Left ventricle myocardium inferior (tissue), 1 donor: ENCODE measurements around the gene CDC42EP3. TPM values are rescaled to one million over a fixed set of nuclear protein-coding genes. Genes with fewer than 3 reads are reported as not detected.

Experiments
- DNase-seq: peaks from one replicate; pipeline ENCODE4 v3.0.0-alpha.2; 2020
- H3K27ac ChIP-seq: fragments of 200-600 bp; replicated peaks from 2 replicates; pipeline ENCODE4 v1.8.0; 2021
- H3K27me3 ChIP-seq: fragments of 200-600 bp; 2 replicates; pipeline ENCODE4 v1.8.0; 2021; ENCODE audit warnings: low read depth
- H3K36me3 ChIP-seq: fragments of 200-600 bp; 2 replicates; pipeline ENCODE4 v1.8.0; 2021
- H3K4me1 ChIP-seq: fragments of 200-600 bp; 2 replicates; pipeline ENCODE4 v1.8.0; 2021
- H3K4me3 ChIP-seq: fragments of 200-600 bp; 2 replicates; pipeline ENCODE4 v1.8.0; 2021; ENCODE audit warnings: mild to moderate bottlenecking, moderate library complexity
- H3K9me3 ChIP-seq: fragments of 200-600 bp; replicated peaks from 2 replicates; pipeline ENCODE4 v1.8.0; 2021
- intact Hi-C: fragments of 100-400 bp; cut with micrococcal nuclease; formaldehyde crosslinking; loops from one replicate; pipeline ENCODE4 v1.11.0; 2022
- total RNA-seq: library from RNA; stranded (reverse); fragmentation: NEBNext Ultra II Directional; extraction: Animal tissue kit (Norgen Biotek cat#: 25700); gene quantifications from one replicate; pipeline ENCODE4 v1.2.1, GENCODE V29; 2021
- TF ChIP-seq, protein P1 (sequence below): fragments of 200-600 bp; IDR thresholded peaks from 2 replicates; pipeline ENCODE4 v1.8.0; 2021; ENCODE audit warnings: antibody characterized with exemption, mild to moderate bottlenecking, borderline replicate concordance
- donor health status: DM: no; HTN: yes; CAD: no; lungs with severe emphysema.

Gene CDC42EP3
- total RNA-seq, 1 donor from 2014 or later, result 81.9 TPM

DNA sequence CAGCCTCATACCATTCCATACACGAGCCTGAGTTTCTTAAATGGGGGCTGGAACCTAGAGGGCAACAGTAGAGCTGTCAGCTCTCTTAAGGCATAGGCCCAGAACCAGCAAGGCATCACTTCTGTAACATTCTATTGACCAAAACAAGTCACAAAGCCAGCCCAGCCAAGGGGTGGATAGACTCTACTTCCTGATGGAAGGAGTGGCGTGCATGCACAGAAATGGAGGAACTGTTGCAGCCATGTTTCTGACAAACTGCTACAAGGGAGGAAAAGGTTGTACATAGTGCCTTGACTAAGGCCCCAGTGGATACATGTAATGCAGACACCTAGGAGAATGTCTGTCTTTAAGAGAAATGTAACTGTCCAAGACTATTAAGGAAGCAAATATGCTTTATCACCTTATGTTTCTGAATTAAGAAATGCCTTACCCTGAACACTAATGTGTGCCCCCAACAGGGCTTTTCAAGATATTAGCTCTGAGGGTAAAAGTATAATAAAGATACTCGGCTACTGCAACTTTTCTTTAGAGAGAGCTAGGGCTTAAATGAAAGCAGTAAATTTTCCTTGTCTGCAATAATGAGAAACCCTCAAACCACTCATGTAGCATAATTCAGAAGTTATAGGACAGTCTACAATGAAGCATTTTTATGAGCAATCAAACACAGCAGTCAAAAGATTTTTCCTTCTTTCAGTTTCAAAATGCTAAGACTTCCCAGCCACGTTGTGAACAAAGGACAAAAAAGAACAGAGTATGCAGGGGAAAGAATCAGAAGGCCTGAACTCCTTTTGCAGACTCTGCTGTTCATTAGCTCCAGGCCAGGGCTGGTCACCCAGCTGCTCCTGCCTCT lies 35.1 kb upstream of the CDC42EP3 start:
- no peaks in the 10 kb centered on the region for H3K4me1 ChIP-seq
- intact Hi-C loops, result no loop called here
- H3K4me3 ChIP-seq, result no peak overlapping the region
- DNase-seq, result no peak
- no peaks in the 10 kb centered on the region for H3K36me3 ChIP-seq
- no peak overlapping the region for H3K27ac ChIP-seq
- TF ChIP-seq, protein P1, sequence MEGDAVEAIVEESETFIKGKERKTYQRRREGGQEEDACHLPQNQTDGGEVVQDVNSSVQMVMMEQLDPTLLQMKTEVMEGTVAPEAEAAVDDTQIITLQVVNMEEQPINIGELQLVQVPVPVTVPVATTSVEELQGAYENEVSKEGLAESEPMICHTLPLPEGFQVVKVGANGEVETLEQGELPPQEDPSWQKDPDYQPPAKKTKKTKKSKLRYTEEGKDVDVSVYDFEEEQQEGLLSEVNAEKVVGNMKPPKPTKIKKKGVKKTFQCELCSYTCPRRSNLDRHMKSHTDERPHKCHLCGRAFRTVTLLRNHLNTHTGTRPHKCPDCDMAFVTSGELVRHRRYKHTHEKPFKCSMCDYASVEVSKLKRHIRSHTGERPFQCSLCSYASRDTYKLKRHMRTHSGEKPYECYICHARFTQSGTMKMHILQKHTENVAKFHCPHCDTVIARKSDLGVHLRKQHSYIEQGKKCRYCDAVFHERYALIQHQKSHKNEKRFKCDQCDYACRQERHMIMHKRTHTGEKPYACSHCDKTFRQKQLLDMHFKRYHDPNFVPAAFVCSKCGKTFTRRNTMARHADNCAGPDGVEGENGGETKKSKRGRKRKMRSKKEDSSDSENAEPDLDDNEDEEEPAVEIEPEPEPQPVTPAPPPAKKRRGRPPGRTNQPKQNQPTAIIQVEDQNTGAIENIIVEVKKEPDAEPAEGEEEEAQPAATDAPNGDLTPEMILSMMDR, result no peak
- H3K27me3 ChIP-seq, result no peaks in the 10 kb centered on the region
- H3K9me3 ChIP-seq, result no peaks in the 10 kb centered on the region

DNA sequence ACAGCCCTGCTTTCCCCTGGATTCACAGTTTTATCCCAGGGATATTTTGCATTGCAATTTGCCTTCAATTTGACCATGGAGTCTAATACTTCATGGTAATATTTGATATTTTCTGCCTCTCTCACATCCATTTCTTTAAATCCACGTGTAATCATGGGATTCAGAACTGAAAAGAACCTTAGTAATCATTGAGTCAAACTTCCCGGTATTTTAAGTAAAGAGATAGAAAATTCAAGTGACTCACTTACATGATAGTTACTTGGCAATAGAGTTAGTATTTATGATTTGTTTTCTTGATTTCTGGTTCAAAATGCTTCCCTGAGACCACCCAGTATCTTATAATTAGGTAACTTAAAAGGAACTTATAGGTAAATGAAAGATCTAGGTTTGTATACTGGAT lies 33.7 kb upstream of the CDC42EP3 start:
- TF ChIP-seq, protein P1, result no peak
- H3K9me3 ChIP-seq, result no peaks in the 10 kb centered on the region
- H3K4me3 ChIP-seq, result no peak overlapping the region
- no peaks in the 10 kb centered on the region for H3K36me3 ChIP-seq
- H3K27me3 ChIP-seq, result no peaks in the 10 kb centered on the region
- no peak overlapping the region for H3K27ac ChIP-seq
- intact Hi-C loops, result no loop called here
- no peak for DNase-seq
- no peaks in the 10 kb centered on the region for H3K4me1 ChIP-seq

DNA sequence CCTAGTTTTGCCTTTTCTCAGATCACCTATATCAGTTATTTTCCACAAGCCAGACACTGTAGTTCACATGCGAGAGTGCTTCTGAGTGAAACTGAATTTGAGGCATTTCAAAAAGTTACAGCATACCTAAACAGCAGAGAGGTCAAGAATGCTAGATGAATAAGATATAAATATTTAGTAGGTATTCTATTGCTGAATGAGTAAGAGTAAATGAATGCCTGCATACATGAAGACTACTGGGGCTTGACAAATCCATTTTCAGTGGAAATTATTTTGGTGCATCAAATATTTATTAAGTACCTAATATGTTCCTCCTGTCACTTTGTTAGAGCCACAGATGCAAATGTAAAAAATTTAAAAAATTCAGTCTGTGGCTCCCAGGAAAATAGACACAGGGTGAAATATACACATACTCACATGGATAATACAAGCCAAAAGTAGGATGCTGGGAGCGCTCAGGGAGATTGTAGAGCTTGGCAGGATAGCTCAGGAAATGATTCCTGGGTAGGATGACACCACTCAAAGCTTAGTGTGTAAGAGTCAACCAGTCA lies 27.6 kb upstream of the CDC42EP3 start:
- Histone ChIP-seq H3K4me1 (no peaks in the 10 kb centered on the region), H3K27me3 (no peaks in the 10 kb centered on the region), H3K36me3 (no peaks in the 10 kb centered on the region), H3K27ac (no peak overlapping the region), H3K4me3 (no peak overlapping the region), H3K9me3 (no peaks in the 10 kb centered on the region)
- no peak for DNase-seq
- intact Hi-C loops, result no loop called here
- TF ChIP-seq, protein P1, result no peak

DNA sequence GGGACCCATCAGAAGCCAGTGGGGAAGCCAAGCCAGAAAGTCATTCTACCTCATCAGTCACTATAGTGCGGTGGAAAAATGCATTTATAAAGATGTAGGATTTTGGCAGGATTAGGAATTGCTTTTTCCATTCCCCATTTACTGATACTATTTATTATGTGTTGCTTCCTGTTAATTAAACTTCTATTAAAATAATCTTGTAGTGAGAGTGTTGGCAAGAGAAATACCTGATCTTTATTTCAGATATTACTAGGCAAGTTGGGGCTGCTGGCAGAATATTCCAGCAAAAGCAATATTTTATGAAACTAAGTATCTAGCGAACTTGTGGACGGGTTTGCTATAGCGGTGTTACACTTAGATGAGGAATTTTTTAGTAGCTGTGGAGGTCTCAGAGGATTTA lies 23.9 kb upstream of the CDC42EP3 start:
- no peak for DNase-seq
- TF ChIP-seq, protein P1, result no peak

DNA sequence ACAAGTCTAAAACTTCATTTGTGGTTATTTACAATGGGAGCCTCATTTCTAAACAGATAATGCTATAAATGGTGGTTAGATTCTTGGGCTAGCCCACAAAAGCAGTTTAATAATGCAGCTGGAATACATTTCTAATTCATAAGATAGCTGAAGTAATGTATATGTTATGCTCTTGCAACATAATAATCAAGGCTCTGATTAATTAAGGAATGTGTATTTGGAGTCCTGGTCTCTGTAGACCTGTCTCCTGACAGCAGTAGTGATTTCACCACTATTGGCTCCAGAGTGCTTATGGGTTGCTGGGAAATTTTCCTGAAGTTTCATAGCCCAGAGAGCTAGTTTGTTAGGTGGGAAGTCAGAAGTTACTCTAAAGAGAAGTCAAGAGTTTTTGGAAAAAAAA lies 21.3 kb upstream of the CDC42EP3 start:
- no peak overlapping the region for H3K4me3 ChIP-seq
- TF ChIP-seq, protein P1, result no peak
- H3K4me1 ChIP-seq, result peaks cover 15% of the 10 kb centered on the region
- intact Hi-C loops, result no loop called here
- no peak for DNase-seq
- H3K9me3 ChIP-seq, result no peaks in the 10 kb centered on the region
- H3K27ac ChIP-seq, result no peak overlapping the region
- no peaks in the 10 kb centered on the region for H3K36me3 ChIP-seq
- H3K27me3 ChIP-seq, result no peaks in the 10 kb centered on the region

More for the DNA sequence above, 23.9 kb upstream of the CDC42EP3 start:
- intact Hi-C loops, result no loop called here
- no peaks in the 10 kb centered on the region for H3K9me3 ChIP-seq
- no peaks in the 10 kb centered on the region for H3K27me3 ChIP-seq
- H3K27ac ChIP-seq, result no peak overlapping the region
- no peaks in the 10 kb centered on the region for H3K36me3 ChIP-seq
- no peak overlapping the region for H3K4me3 ChIP-seq
- no peaks in the 10 kb centered on the region for H3K4me1 ChIP-seq
